HG02981 (cell line): ENCODE results near the gene USH2A.

Source experiments
- ATAC-seq: cut with Tn5 transposase; IDR thresholded peaks from one replicate; pipeline ENCODE4 v1.9.1; 2021; ENCODE audit warnings: mild to moderate bottlenecking, moderate library complexity; ENCODE audit not compliant: unreplicated experiment

Gene USH2A

DNA sequence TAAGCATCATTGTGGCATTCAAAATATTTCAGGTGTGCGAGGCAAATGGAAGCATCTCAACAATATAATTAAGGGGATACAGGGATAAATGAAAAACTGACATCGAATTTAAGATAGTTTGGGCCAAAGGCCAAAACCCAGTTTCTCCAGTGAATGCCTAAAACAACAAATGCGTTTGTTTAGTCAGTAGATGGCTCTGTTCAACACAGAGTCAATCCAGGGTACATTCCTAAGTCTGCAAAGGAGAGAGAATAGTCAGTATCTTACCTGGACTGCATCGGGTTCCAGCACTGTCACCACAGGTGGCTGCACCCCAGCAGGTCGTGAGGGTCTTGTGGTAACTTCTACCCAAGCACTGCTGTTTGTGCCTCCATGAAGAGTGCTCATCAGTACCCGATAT, 535.1 kb downstream of the USH2A start:
- ATAC-seq, result no peak

- ATAC-seq, result no peak
Observed at GRCh38 chr1:215887627-215888026, 535.6 kb downstream of the USH2A start.

- ATAC-seq, result no peak
Observed at GRCh38 chr1:215883004-215883403, 540.2 kb downstream of the USH2A start.

DNA sequence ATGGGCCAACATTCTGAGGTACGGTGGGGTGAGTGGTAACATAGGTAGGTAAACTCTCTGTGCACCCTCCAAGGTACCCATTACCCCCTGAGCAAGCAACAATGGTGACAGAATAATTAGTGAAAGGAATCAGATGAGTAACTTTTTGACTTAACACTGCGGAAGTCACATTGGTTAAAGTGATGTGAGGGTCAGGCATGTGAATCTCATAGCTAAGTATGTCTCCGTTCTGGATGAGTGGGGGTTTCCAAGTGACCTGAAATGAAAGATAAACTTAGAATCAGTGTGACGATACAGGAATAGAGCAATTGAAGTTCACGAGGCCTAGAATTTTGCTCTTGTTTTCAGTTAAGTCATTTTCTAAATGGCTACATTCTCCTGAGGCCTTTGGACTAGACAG, 544.4 kb downstream of the USH2A start:
- no peak for ATAC-seq

GRCh38 chr1:215878128-215878527, 545.1 kb downstream of the USH2A start:
- no peak for ATAC-seq

GRCh38 chr1:215877452-215877951, 545.7 kb downstream of the USH2A start:
- ATAC-seq, result no peak

DNA sequence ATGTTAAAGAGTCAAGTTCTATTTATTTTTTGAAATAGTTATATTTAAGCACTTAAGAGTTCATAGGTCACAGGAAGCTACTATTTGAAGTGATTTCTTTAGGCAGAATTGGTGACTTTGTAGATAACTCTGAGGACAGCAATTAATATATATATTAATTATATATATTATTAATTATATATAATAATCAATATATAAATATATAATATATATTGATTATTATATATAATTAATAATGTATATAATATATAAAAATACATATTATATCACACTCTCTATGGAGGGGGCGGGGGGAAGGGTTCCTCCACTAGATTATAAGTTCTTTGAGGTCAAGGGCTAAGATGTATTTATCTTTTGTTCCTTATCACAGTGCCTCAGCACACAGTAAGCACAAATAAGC, 547.5 kb downstream of the USH2A start:
- no peak for ATAC-seq

- no peak for ATAC-seq
Observed at GRCh38 chr1:215875236-215875635, 548.0 kb downstream of the USH2A start.

DNA sequence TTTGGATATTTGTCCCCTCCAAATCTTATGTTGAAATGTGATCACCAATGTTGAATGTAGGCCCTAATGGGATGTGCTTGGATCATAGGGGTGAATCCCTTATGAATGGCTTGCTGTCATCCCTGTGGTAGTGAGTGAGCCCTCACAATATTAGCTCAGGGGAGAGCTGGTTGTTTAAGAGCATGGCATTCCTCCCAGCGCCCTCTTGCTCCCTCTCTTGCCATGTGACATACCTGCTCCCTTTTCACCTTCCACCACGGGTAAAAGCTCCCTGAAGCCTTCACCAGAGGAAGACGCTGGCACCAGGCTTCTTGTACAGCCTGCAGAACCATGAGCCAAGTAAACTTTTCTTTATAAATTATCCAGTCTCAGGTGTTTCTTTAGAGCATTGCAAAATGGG, 550.6 kb downstream of the USH2A start:
- no peak for ATAC-seq

DNA sequence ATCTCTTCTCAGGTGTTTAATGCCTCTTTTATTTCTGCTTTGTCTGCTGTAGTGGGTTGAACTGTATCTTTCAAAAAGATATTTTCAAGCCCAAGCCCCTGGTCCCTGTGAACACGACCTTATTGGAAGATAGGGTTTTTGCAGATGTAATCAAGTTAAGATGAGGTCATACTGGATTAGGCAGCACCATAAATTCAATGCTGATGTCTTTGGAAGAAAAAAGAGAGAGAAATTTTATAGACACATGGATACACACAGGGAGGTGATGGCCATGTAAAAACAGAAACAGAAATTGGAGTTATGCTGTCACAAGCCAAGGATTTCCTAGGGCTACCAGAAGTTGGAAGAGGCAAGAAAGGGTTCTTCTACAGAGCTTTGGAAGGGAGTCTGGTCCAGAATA, 554.7 kb downstream of the USH2A start:
- ATAC-seq, result no peak

- no peak for ATAC-seq
Observed at GRCh38 chr1:215865060-215865459, 558.2 kb downstream of the USH2A start.

DNA sequence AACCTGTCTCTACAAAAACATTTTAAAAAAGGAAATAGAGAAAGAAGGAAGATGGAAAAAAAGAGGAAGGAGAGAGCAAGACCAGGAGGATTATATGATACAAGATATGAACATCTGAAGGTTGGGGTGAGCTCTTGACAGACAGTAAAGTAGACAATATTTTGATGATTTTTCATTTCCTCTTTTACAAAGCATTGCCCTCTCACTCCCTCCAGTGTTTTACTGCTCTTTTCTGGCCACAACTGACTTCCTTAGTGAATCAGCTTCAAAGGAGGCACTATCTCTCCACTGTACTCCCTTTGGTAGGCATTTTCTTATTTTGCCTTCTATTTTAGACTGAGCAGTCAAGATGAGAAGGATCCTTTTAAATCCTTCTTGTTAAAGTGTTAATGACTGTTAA, 559.5 kb downstream of the USH2A start:
- ATAC-seq, result no peak

DNA sequence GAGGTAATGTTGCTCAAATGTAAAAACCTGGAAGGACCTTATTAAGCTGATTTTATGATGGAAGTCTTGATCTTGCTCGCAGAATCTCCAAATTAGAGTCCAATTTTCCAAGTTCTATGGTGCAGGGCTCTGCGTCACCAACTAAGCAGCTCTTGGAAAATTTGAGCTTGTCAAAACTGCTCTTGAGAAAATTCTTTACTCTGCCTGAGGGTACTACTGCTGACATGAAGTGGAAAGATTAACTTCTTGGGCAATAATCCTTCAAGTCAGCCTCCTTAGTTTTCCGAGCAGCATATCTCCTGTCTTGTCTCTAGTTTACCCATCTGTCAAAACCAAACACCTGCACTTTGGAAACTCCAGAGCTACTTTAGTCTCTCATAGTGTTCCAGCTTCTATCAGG, 562.4 kb downstream of the USH2A start:
- no peak for ATAC-seq

GRCh38 chr1:215857317-215857716, 565.9 kb downstream of the USH2A start:
- no peak for ATAC-seq

DNA sequence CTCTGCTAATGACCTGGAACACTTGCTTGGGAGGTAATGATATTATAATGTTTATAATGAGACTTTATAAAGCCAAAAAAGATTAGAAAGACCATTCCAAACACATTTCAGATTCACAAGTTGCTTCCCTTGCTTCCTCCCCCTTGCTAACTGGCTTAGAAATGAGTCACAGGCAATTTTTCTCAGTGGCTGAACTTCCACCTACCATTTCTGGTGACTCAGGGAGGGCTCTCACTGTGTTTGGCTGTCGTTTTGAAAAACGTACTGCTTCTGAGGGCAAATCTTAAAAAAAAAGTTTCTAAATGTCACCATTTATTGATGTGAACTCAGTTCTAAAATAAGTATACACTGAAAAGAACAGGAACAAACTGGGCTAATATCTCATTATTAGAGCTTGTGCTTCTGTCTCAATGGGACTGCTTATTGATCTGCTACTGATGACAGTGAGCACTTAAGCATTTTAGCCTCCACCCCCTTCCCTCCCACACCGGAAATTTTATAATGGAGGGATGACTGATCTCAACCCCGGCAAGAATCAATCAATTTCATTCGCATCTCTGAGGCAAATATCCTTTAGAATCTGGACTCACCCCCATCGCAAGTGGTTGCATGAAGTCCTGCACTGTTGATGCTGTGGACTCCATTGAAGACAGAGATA, 577.9 kb downstream of the USH2A start:
- ATAC-seq, result no peak

- no peak for ATAC-seq
Observed at GRCh38 chr1:215844777-215845176, 578.5 kb downstream of the USH2A start.

GRCh38 chr1:215844266-215844665, 579.0 kb downstream of the USH2A start:
- no peak for ATAC-seq

DNA sequence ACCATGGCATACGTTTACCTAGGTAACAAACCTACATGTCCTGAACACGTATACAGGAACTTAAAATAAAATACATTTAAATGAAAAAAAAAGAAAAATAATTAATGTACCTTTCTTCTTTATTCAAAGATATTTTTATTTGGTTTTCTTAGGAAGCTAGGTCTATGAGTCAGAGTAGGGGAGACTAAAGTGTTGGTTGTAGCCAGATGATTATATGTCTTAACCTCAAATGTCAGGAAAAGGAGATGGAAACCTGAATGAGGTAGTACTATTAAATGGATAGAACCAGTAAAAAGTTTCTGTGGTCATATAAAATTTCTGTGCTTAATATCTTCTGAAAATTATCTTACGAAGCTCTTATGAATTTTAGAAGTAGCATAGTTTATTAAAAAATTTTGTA, 580.3 kb downstream of the USH2A start:
- ATAC-seq, result no peak

DNA sequence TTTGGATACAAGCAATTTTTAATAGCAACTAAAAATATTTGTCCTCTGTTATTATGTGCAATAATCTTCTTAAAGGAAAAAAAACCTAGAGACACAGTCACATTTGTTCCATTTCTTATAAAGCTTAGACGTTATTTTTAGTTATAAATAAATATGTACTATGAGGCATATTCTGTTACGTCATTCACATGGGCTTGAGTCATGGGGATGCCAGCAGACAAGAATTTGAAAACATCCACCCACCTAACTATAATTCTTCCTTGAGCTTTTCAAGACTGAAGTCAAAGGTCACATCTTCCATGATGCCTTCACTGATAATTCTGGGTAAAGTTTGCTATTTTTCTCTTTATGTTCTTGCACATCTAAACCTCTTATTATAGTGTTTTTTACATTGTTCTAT, 587.3 kb downstream of the USH2A start:
- no peak for ATAC-seq

DNA sequence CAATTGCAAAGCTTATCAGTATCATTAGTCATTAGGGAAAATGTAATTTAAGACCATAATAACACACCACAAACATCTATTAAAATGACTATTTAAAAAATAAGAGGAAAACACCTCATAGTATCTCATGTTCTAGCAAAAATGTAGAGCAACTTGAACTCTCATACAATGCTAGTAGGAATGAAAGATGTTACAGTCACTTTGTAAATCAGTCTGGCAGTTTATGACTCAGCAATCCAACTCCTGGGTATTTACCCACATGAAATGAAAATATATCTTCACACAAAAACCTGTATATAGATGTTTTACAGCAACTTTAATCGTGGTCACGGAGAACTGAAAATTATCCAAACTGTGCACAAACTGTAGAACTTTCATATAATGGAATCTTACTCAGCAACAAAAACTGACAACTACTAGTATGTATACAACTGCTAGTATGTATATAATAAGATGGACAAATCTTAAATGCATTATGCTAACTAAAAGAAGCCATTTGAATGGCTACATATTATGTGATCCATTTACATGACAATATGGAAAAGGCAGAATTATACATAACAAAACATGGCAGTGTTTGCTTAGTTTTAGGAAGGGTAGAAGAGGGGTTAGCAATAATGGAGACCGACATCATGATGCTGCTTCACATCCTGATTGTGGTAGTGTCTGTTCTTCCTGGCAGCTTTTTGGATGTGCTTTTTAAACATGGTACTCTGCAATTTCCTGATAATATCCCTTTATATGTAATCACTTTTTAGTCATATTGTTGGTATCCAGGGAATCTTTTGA, 589.1 kb downstream of the USH2A start:
- ATAC-seq, result no peak

GRCh38 chr1:215830226-215830810, 592.9 kb downstream of the USH2A start:
- no peak for ATAC-seq

DNA sequence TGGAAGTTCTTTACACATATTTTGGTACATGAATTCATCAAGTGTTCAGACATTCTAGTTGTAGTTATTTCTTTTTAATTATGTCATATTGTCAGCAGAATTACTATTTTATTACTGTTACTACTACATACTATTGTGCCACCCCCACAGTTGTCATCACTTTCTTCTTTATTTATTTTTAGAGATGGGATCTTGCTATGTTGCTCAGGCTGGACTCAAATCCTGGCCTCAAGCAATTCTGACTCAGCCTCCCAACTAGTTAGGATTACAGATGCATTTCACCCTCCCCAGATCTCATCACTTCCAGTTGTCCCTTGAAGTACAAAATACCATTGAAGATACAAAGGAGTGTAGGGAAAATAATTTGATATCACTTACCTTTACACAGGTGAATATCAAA, 598.2 kb downstream of the USH2A start:
- ATAC-seq, result no peak
